Esophagus (tissue), 2 donors: ENCODE measurements around the gene UBE2M. TPM values are rescaled to one million over a fixed set of nuclear protein-coding genes. Genes with fewer than 3 reads are reported as not detected.
A peak's percentile ranks its signal among the peaks of the same experiment; 100 is the strongest.

ENCODE experiments used
- H3K27ac ChIP-seq, 2 donors: one replicate each; pipeline ENCODE4 v1.5.1; 2013; ENCODE audit warnings: low read depth in 2 of 2, mild to moderate bottlenecking in 2 of 2, inconsistent platforms in 1 of 2, low read length in 1 of 2, moderate library complexity in 1 of 2
- H3K27me3 ChIP-seq, 2 donors: one replicate each; pipeline ENCODE4 v1.6.1; 2013; ENCODE audit warnings: low read length in 2 of 2, control low read depth in 1 of 2, mild to moderate bottlenecking in 1 of 2; ENCODE audit not compliant: insufficient read depth in 2 of 2, control insufficient read depth in 1 of 2
- H3K36me3 ChIP-seq, 2 donors: one replicate each; pipeline ENCODE4 v1.6.1; 2013; ENCODE audit warnings: low read length in 1 of 2; ENCODE audit not compliant: control insufficient read depth in 2 of 2, insufficient read depth in 2 of 2
- H3K4me1 ChIP-seq, 2 donors: one replicate each; pipeline ENCODE4 v1.6.1; 2013; ENCODE audit warnings: low read length in 1 of 2; ENCODE audit not compliant: control insufficient read depth in 2 of 2, insufficient read depth in 2 of 2
- H3K4me3 ChIP-seq, 2 donors: one replicate each; pipeline ENCODE4 v1.5.1; 2013; ENCODE audit warnings: low read length in 2 of 2, mild to moderate bottlenecking in 2 of 2, low read depth in 1 of 2, moderate library complexity in 1 of 2
- H3K9me3 ChIP-seq, 2 donors: one replicate each; pipeline ENCODE4 v1.6.1; 2013; ENCODE audit warnings: mild to moderate bottlenecking in 2 of 2, low read depth in 1 of 2, low read length in 1 of 2, moderate library complexity in 1 of 2; ENCODE audit not compliant: control insufficient read depth in 2 of 2, insufficient read depth in 1 of 2
- WGBS, 2 donors: extraction: QIAGEN DNeasy Blood & Tissue Kit; methylation state at CpG; one replicate each; pipeline ENCODE4 v1.1.7; 2013; 5-methylcytosine and 5-hydroxymethylcytosine counted together
- polyA plus RNA-seq, 2 donors: library from polyadenylated mRNA; stranded (reverse); fragments of 200-250 nt; gene quantifications; one replicate each; pipeline ENCODE4 v1.2.3, GENCODE V29; 2013
- donor health status: healthy with polysubstance abuse.
- donor health status: Bipolar disorder and iron deficiency.

Gene UBE2M
- polyA plus RNA-seq, 2 donors: 22.7 to 41.4 TPM

- Histone ChIP-seq H3K36me3 (peaks cover 0 to 2% of the 10 kb centered on the region in 2 donors), H3K9me3 (no peaks in the 10 kb centered on the region), H3K4me1 (peaks cover 2 to 34% of the 10 kb centered on the region in 2 donors), H3K4me3 (peak overlapping the region; percentile 34 to 52), H3K27me3 (no peaks in the 10 kb centered on the region), H3K27ac (peak overlapping the region; percentile 15 to 71)
- WGBS, 2 donors: 45 to 46% methylated on average over 16 of the region's 16 CpGs
Measured at GRCh38 chr19:58561373-58562121, 3.1 kb upstream of the UBE2M start.

DNA sequence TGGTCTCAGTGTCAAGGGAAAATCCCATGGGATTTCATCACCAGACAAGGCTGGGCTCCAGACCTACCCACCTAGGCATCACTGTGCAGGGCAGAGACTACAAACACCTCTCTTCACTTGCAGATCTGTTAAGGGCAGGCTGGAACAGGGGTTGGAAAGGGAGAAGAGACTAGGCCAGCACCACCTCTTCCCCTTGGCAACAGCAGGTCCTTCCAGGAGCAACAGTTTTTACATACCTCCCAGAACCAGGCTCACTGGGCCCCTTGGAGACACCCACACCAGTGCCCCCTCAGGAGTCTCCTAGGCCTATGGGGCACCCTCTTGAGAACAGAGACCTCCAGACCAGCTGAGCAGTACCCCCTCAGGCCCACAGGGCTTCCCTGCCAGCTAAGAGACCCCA is 2.5 kb upstream of the UBE2M start:
- no peak overlapping the region for H3K27ac ChIP-seq
- H3K4me1 ChIP-seq: peaks cover 2 to 38% of the 10 kb centered on the region in 2 donors
- no peaks in the 10 kb centered on the region for H3K27me3 ChIP-seq
- H3K4me3 ChIP-seq: no peak overlapping the region
- no peaks in the 10 kb centered on the region for H3K9me3 ChIP-seq
- H3K36me3 ChIP-seq: peaks cover 0 to 9% of the 10 kb centered on the region in 2 donors

GRCh38 chr19:58560007-58560887 is 1.8 kb upstream of the UBE2M start:
- Histone ChIP-seq H3K36me3 (peaks cover 3 to 12% of the 10 kb centered on the region in 2 donors), H3K9me3 (no peaks in the 10 kb centered on the region), H3K27ac (peak overlapping the region; percentile 99 to 100), H3K4me3 (peak overlapping the region; percentile 80 to 94), H3K27me3 (no peaks in the 10 kb centered on the region), H3K4me1 (peaks cover 2 to 42% of the 10 kb centered on the region in 2 donors)
- WGBS, 2 donors: 73 to 77% methylated on average over 8 of the region's 8 CpGs

- peak overlapping the region; percentile 99 to 100 for H3K27ac ChIP-seq
- WGBS, 2 donors: 1 to 2% methylated on average over 33 of the region's 33 CpGs
- H3K36me3 ChIP-seq: peaks cover 3 to 12% of the 10 kb centered on the region in 2 donors
- H3K27me3 ChIP-seq: no peaks in the 10 kb centered on the region
- H3K4me3 ChIP-seq: peak overlapping the region; percentile 80 to 94
- peaks cover 2 to 43% of the 10 kb centered on the region in 2 donors for H3K4me1 ChIP-seq
- no peaks in the 10 kb centered on the region for H3K9me3 ChIP-seq
Measured at GRCh38 chr19:58559275-58560006, 1.0 kb upstream of the UBE2M start.

GRCh38 chr19:58558623-58559274 is 338 bp upstream of the UBE2M start:
- Histone ChIP-seq H3K27ac (peak overlapping the region; percentile 99 to 100), H3K9me3 (no peaks in the 10 kb centered on the region), H3K27me3 (no peaks in the 10 kb centered on the region), H3K4me3 (peak overlapping the region; percentile 80 to 94), H3K36me3 (peaks cover 3 to 12% of the 10 kb centered on the region in 2 donors), H3K4me1 (peaks cover 2 to 50% of the 10 kb centered on the region in 2 donors)
- 0% methylated on average over 69 to 76 of the region's 76 CpGs for whole genome bisulfite sequencing, 2 donors

GRCh38 chr19:58557221-58558065 is 968 bp downstream of the UBE2M start:
- Histone ChIP-seq H3K4me3 (peak overlapping the region; percentile 80 to 94), H3K9me3 (no peaks in the 10 kb centered on the region), H3K36me3 (peaks cover 3 to 20% of the 10 kb centered on the region in 2 donors), H3K4me1 (peaks cover 2 to 42% of the 10 kb centered on the region in 2 donors), H3K27ac (peak overlapping the region; percentile 99 to 100), H3K27me3 (no peaks in the 10 kb centered on the region)
- 26 to 31% methylated on average over 11 to 12 of the region's 12 CpGs for WGBS, 2 donors

DNA sequence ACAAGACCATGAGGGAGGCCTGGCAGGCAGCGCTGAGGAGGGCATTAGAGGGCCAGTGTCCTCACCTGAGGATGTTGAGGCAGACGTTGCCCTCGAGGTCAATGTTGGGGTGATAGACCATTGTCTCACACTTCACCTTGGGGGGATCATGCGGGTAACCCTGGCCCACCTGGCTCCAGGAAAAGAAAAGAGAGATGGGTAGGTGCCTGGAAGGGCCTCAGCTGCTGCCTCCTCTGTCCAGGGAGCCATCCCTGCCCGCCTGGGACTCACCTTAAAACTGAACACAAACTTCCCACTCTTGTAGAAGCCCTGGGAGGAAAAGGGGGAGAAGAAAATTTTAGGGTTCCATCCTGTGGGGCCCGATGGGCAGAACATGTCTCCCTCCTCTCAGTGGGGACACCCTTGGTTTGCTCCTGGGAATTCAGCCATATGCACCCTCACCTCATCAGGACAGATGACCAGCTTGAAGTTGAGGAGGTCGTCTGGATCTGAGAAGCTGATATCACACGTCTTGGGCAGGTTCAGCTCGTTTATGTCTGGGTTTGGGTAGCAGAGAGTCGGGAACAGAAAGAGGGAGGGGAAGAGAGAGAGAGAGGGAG is 1.7 kb downstream of the UBE2M start:
- Histone ChIP-seq H3K4me1 (peaks cover 2 to 35% of the 10 kb centered on the region in 2 donors), H3K4me3 (peak overlapping the region in 1 of 2 donors; percentile 80), H3K36me3 (peaks cover 8 to 26% of the 10 kb centered on the region in 2 donors), H3K27me3 (no peaks in the 10 kb centered on the region), H3K9me3 (no peaks in the 10 kb centered on the region), H3K27ac (peak overlapping the region in 1 of 2 donors; percentile 100)
- WGBS, 2 donors: 55 to 61% methylated on average over 10 of the region's 10 CpGs

GRCh38 chr19:58555920-58556621 is 2.3 kb downstream of the UBE2M start:
- Histone ChIP-seq H3K36me3 (peaks cover 14 to 32% of the 10 kb centered on the region in 2 donors), H3K4me1 (peaks cover 0 to 30% of the 10 kb centered on the region in 2 donors), H3K27ac (peak overlapping the region; percentile 93 to 100), H3K9me3 (no peaks in the 10 kb centered on the region), H3K4me3 (no peak overlapping the region), H3K27me3 (no peaks in the 10 kb centered on the region)
- WGBS, 2 donors: 77 to 80% methylated on average over 16 of the region's 16 CpGs
